Stimulated activated naive CD4-positive, alpha-beta T cell treated with Interleukin-2 at 50 U/mL for 16 hours (primary cell): Measurements from ENCODE around the gene TMEM165.

Experiments
- DNase-seq: peaks from one replicate; lab custom pipeline; 2025; lab: John Stamatoyannopoulos, UW

TMEM165 gene

DNA sequence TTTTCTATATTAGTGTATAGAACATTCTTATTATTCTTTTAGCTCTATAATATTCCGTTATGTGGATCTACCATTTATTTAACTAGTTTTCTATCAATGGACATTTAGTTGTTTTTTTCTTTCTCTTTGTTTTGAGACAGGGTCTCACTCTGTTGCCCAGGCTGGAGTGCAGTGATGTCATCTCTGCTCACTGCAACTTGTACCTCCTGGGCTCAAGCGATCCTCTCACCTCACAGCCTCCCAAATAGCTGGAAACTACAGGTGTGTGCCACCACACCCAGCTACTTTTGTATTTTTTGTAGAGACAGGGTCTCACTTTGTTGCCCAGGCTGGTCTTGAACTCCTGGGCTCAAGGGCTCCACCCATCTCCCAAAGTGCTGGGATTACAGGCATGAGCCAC, 10.8 kb downstream of the TMEM165 start:
- DNase-seq, result no peak

DNA sequence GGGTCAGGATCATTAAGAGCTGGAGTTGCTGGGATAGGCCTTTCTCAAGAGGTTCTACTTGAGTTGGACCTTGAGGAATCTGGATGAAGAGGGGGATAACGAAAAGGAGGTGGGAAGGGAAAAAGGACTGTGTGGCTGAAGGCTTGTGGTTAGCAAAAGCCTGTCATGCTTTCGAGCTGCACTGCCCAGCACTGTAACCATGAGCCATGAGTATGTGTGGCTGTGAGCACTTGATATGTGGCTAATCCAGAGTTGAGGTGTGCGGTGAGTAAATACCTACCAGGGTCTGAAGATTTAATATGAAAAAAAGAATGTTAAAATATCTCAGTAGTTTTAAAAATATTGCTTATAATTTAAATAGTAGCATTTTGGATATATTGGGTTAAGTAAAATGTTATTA, 11.4 kb downstream of the TMEM165 start:
- no peak for DNase-seq

DNA sequence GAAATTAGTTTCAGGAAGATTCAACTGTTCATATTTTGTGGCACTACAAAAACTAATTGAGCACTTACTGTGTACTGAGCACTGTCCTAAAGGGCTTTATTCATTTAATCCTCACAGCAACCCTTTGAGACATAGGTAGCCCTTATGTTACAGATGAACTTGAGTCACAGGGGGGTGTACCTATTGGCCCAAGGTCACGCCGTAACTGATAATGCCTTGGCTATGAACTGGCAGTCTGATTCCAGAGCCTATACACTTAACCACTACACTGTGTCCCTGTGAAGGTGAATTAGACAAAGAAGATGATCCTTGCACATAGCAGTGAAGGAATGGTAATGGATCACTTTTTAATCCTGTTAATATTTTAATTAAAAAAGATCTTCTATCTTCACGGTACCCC, 12.0 kb downstream of the TMEM165 start:
- DNase-seq, result no peak

DNA sequence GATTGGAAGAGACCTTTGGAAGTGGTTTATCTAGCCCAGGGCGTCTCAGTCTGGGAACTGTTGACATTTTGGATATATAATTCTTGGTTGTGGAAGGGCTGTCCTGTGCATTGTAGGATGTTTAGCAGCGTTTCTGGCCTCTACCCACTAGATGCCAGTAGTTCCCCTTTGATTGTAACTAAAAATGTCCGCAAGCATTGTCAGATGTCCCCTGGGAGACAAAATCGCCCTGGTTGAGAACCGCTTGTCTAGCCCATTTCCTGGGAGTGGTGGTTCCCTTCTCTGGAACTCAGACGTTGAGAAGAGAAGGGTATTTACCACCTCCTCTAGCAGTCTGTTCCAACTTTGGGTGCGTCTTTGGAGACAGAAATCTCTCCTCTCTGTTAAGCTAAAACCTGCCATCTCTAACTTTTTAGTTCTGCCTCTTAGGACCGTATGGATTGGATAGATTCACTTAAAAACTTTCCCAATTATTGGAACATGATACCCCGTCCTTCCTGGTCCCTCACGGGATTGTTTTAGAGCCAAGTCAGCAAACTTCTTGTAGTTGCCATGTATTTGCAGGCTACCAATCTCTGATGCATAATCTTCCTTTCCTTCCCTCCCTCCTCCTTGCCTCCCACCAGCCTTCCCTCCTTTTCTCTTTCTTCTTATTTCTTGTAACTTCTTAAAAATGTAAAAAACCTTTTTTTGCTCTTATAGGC, 13.9 kb downstream of the TMEM165 start:
- DNase-seq, result no peak

DNA sequence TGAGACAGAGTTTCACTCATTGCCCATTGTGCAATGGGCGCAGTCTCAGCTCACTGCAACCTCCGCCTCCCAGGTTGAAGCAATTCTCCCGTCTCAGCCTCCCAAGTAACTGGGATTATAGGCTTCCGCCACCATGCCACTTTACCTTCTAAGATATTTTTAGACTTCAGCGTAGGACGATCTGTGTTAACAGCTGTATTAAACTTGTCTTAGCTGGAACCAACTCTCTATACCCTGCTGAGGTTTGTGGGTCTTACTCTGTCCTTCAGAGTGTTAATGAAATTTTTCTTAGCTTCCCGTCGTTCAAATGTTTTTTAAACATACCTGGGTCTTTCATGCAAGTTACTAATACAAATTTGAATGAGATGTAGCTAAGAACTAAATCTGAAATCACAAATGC, 14.7 kb downstream of the TMEM165 start:
- DNase-seq, result no peak

DNA sequence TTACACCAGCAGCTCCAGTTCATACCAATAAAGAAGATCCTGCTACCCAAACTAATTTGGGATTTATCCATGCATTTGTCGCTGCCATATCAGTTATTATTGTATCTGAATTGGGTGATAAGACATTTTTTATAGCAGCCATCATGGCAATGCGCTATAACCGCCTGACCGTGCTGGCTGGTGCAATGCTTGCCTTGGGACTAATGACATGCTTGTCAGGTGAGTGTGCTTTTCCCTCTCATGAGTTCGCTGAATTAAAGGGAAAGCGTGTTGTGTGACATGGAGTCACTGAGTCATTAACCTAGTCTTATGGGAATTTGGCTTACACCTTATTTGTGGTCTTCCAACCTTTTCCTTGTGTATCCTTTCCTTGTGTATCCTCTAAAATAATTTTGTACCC, 15.9 kb downstream of the TMEM165 start:
- no peak for DNase-seq

DNA sequence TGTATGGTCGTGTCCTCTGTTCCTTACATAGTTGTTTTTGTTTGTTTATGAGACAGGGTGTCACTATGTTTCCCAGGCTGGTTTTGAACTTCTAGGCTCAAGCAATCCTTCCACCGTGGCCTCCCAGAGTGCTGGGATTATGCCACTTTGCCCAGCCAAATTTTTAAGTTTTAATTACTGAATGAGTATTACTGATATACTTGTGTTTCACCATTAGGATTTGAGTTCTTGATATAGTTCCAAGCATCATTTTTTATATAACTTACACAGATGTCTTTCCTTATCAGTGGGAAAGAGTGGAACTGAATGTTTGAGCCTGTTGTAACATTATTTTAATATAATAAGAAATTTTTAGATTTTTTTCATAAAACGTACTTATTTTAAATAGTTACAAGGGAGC, 20.4 kb downstream of the TMEM165 start:
- no peak for DNase-seq

DNA sequence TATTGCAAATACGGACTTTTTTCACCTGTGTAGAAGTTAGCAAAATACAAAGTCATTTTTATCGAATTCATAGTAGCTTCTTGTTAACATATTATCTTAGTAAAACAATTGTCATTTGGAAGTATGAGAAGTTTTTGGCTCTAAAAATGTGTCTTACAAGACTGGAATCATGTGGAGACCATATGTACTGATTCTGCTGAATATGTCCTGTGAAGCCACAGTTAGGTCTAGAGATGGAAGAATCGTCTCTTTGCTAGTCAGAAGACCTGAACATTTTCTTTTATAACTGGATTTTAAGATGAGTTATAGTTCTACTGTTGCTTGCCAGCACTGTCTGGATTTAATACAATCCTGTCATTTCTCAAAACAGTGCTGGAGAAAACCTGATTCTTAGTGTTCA, 29.0 kb downstream of the TMEM165 start:
- DNase-seq, result no peak

DNA sequence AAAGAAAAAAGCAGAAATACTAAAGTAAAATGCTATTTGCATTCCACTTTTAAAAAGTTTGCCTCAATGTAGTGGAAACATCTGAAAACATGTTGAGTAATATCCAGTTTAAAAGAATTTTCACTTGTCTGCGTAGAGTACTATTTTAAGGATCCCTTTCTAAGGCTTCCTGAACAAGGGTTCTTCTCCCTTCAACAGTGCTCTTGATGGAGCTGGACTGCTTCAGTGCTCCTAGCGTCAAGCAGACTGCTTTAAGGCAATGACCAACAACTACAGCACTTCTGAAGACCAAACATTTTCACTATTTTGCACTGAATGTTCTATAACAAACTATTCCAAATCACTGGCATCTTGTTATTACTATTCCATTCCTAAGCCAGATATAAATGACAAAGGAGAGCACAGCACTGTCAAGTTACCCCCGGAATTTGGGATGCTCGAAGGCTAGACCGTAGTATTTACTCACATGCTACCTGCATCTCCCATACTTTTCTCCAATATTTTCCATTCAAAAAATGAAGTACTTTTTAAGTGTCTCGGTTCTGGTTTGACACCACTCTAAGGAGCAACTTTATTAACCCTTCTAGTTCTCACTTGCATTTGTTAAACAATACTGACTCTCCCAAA, 36.1 kb downstream of the TMEM165 start:
- DNase-seq, result no peak

DNA sequence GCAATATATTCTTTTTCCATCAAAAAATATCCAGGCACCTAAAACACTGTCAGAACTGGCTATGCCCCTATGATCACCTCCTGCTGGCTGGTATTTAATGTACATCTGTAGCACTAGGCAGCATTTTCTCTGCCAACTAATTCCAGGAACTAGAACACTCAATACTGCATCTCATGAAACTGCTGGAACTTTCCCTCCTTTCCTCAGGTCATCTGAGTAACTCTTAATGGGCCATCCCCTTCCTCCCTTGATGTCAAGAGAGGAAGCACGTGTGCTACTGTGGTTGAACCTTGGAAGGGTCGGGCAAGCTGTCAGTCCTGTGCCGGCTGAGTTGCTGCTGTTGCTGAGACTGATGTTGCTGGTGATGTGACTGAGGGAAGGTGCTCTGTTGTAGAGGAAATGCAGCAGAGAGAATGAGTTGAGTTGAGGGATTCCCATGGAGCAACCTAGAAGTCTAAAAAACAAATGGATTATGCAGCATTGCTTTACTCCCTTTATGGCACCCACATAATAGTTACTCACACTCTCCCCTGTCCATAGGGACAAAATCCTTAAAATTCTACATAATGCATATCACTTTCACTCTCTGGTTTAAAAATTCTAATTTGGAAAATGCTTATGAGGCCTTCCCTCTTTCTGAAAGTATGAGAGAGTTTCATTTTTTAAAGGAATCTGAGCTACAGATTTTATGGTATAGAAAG, 39.5 kb downstream of the TMEM165 start:
- DNase-seq, result no peak

DNA sequence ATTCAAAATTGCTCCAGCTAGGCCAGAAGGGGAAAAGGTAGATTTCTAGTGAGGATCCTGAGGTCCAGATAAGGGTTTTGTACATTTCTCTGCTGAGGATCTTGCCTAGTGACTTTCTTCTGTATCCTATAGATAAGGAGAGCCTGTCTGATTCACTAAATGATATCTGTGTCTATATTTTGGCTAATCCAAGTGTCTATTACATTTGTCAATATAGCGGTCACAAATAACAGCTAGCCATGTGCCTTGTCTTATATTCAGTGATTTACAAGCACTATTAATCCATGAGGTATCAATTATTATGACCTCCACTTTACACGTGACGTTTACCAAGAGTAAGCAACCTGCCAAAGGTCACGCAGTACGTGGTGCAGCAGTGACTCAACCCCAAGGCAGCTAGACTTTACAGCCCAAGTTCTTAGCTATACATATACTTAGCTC, 41.6 kb downstream of the TMEM165 start:
- no peak for DNase-seq

DNA sequence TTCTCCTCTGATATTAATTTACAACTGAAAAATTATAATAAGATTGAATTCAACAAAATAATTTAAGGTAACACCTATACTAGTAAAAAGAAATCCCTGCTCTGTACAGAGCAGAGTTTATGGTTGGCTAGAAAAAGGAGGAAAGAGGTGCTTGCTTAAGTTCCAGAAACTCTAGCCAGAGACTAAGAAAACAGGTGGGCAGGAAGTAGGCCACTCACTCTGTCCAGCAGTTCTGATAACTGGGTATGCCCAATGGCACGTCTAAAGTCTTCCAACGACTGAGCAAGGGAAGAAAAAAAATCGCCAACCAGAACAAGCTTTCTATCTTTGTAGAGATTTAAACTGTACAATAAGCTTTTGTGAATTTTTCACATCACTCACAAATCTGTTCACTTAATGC, 42.1 kb downstream of the TMEM165 start:
- DNase-seq, result no peak

DNA sequence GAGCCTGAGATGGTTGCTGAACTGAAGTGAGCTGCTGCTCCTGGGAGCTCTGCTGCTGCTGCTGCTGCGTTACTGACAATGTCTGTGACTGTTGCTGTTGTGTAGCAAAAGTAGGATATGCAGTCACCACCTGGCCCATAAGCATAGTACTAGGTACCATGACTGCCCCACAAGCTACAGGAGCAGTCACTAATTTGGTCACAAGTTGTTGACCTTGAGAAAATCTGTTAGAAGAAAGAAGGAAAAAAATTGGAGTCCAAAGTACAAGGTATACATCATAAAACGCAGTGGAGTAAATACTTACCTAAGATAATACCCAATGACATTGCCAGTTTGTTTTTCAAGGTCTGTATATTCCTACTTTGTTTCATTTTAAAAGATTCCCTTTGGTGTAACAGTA, 42.6 kb downstream of the TMEM165 start:
- no peak for DNase-seq

DNA sequence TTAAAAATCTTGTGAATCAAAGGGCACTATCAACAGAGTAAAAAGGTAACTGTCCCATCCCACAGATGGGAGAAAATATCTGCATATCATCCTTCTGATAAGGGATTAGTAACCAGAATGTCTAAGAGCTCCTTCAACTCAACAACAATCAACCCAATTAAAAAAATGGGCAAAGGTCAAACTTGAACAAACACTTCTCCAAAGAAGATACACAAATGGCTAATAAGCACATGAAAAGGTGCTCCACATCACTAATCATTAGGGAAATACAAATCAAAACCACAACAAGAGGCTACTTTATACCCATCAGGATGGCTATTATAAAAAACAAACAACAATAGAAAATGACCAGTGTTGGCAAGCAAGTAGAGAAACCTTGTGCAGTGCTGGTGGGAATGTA, 43.3 kb downstream of the TMEM165 start:
- DNase-seq, result no peak

DNA sequence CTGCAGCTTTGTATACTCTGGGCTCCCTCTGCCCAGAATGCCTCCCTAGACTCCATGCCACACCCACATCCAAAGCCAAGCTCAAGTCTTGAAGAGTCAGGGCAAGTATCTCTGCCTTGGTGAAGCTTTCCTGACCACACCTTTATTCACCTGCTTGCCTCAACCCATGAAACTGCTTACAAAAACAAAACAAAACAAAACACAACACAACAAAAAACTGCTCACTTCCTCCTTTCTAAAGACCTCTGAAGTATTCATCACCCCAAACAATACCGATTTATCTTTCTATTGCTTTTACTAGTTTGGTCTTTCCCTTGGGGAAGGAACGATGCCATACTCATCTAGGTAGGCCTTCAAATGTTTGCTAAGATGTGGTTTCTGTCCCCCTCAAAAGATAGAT, 45.0 kb downstream of the TMEM165 start:
- no peak for DNase-seq

DNA sequence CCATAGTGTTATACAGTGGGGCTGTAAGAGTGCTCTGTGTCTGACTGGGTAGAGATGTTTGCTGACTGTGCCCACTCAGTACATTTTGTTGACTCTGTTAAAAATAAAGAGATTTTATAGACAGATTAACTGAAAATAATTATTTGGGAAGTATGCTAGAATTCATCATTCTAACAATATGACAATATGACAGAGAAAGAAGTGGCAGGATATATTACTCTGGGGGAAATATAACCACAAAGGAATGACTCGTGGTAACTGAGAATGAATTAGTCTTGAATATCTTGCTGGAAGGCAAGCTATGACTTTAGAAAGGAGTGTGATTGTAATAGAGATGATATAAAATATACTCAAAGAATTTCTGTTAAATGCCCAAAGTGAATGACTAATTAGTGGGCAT, 46.8 kb downstream of the TMEM165 start:
- DNase-seq, result no peak

DNA sequence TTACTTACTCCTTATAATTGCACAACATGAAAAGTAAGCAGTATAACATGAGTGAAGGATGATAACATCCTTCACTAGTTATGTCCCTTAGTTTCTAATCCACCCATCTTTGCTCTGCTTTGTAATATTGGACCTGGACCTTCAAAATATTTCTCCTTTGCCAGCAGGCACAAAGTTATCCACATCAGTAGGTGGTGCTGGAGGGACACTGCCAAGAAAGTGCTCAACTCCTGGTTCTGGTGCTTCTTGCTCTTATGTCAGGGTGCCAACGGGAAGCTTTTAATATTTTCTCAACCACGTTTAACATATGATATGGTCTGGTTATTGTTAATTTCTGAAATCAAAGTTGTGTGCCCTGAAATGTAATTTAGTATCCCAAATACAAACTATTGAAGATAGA, 49.1 kb downstream of the TMEM165 start:
- no peak for DNase-seq

DNA sequence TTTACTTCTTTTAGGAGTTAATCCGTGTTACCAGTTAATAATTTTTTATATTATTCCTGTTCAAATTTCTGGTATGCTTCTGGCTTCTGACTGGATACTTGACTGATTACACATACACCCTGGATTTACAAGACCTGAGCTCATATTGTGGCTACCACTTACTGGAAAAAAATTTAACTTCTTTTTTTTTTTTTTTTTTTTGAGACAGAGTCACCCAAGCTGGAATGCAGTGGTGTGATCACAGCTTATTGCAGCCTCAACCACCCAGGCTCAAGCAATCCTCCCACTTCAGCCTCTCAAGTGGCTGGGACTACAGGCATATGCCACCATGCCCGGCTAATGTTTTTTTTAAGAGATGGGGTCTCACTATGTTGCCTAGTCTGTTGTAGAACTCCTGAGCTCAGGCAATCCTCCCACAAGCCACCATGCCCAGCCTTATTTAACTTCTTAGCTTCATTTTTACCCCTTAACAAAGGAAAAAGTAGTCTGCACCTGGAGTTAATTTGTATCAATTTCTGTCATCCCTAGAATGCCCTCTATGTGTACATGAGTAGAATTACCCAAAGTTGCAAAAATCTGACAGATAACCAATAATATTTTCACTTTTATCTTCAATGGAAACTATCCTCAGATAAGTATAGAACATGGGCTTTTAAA, 50.3 kb downstream of the TMEM165 start:
- no peak for DNase-seq

DNA sequence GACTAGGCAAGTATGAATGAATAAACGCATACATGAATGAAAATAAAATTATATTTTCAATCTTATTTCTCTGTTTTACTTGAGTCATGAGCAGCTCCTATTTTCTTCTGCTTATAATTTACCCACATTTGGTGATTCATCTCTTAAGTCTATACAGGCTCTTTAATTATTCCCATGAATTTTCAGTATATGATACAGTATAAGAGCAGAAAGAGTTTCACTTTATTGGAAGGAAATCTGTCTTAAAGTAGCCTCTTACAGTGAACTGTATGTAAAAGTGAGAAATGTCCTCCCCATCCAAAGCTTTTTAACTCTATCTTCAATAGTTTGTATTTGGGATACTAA, 50.8 kb downstream of the TMEM165 start:
- no peak for DNase-seq

DNA sequence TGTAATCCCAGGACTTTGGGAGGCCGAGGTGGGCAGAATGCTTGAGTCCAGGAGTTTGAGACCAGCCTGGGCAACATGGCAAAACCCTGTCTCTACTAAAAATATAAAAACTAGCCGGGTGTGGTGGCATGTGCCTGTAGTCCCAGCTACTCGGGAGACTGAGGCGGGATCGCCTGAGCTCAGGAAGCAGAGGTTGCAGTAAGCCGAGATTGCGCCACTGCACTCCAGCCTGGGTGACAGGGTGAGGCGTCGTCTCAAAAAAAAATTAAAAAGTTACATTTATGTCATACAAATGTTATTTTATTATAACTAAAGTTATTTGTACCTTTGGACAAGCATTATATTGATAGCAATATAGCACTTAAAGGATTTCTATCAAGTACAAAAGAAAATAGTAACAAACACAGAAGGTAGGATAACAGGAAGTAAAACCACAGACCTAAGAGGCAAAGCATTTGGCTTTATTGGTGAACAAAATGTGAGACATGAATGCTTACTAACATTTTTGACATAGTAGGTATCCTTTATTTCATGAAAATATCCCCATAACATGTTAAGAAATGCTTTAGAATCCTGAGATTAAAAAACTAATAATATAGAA, 51.5 kb downstream of the TMEM165 start:
- no peak for DNase-seq

DNA sequence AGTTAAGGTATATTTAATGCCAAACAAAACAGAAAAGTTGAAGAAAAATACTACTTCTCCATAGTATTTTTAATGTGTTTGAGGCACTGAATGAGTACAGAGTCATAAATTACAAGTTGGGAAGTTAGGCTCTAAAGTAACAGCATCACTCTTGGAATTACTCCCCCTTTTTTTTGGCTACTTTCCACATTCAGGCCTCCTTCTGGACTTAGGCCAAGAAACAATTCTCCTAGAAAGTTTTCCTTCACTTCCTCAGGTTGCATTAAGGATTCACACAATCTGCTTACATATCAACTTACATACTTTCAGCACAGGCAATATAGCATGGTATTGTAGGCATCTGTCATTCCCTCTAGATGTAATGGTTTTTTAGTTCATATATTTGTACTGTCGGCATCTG, 52.1 kb downstream of the TMEM165 start:
- DNase-seq, result no peak

DNA sequence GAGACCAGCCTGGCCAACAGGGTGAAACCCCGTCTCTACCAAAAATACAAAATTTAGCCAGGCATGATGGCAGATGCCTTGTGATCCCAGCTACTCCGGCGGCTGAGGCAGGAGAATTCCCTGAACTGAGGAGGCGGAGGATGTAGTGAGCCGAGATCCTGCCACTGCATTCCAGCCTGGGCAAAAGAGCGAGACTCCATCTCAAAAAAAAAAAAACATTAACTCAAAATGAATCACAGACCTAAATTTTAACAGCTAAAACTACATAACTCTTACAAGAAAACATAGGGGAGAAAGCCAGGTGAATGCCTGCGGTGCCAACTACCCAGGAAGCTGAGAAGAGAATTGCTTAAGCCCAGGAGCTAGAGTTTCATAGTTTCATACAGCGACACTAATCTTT, 54.8 kb downstream of the TMEM165 start:
- DNase-seq, result no peak

DNA sequence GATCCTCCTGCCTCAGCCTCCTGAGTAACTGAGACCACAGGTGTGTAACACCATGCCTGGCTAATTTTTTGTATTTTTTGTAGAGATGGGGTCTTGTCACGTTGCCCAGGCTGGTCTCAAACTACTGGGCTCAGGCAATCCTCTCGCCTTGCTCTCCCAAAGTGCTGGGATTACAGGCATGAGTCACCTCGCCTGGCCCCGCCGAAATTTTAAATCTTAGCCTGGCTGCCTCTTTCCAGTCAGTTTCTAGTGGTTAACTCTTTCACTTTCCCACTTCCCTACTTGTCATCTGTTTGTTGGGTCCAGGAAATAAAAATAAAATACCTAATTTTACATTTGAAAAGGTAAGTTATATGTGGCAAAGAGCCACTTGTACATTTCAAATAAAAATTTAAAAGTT, 62.4 kb downstream of the TMEM165 start:
- DNase-seq, result no peak
